K562 (cell line): ENCODE results near the gene NKG7. TPM values are rescaled to one million over a fixed set of nuclear protein-coding genes. Genes with fewer than 3 reads are reported as not detected.

Experiments used
- ATAC-seq: fragments of 200-7000 bp; cut with Tn5 transposase; 3 replicates; pipeline ENCODE4 v1.9.1; 2020; ENCODE audit warnings: moderate library complexity
- BruUV-seq: library from RNA; stranded (reverse); fragments of 400-500 nt; replicated peaks from 2 replicates; lab custom pipeline; 2021; lab: Mats Ljungman, UMichigan
- CTCF ChIA-PET: fragments of 300-600 bp; formaldehyde crosslinking; extraction: SDS; loops from one replicate; lab custom pipeline; 2021; ENCODE audit warnings: low intra/inter-chr PET ratio; lab: Yijun Ruan, JAX
- POLR2A ChIA-PET: fragments of 300-600, 350-650 bp; sonication (Branson Sonifier 250); formaldehyde crosslinking; extraction: SDS; loops from one replicate; lab custom pipeline; 2021; ENCODE audit warnings: antibody characterized with exemption, inconsistent platforms; lab: Yijun Ruan, JAX
- DNase-seq, 4 experiments: peaks; one replicate each; pipeline versions ENCODE4 v3.0.0 to v3.0.0-alpha.2; 2011 to 2018; ENCODE audit warnings: low spot score in 3 of 4, mixed read lengths in 3 of 4; ENCODE audit errors: extremely low read depth in 1 of 4
- FAIRE-seq: peaks from 2 replicates; lab custom pipeline; 2011; peaks lifted over from hg19 to GRCh38; lab: Jason Lieb, UNC
- H2AFZ ChIP-seq: 2 replicates; pipeline ENCODE4 v1.6.0; 2011; ENCODE audit warnings: low read depth, low read length, control low read depth, inconsistent platforms
- H3K27ac ChIP-seq: fragments of 200-600 bp; 3 replicates; pipeline ENCODE4 v1.8.0; 2011; ENCODE audit warnings: low read depth, mild to moderate bottlenecking, control low read depth, inconsistent platforms, low read length, moderate library complexity, mixed read lengths; ENCODE audit errors: extremely low read depth
- H3K27me3 ChIP-seq, 2 experiments: fragments of 300-600 bp in 1 of 2; 2 replicates in 1 of 2; 3 replicates in 1 of 2; pipeline versions ENCODE4 v1.6.0 to v1.8.0; 2011; ENCODE audit warnings: inconsistent platforms in 2 of 2, low read length in 2 of 2, mild to moderate bottlenecking in 1 of 2, mixed read lengths in 1 of 2, moderate library complexity in 1 of 2; ENCODE audit not compliant: control insufficient read depth in 2 of 2, insufficient read depth in 2 of 2
- H3K36me3 ChIP-seq: fragments of 300-600 bp; 3 replicates; pipeline ENCODE4 v1.8.0; 2011; ENCODE audit warnings: mild to moderate bottlenecking, low read length, inconsistent platforms; ENCODE audit not compliant: control insufficient read depth, insufficient read depth
- H3K4me1 ChIP-seq, 2 experiments: fragments of 200-600 bp in 1 of 2; replicated peaks in 1 of 2; 2 replicates in 1 of 2; 3 replicates in 1 of 2; pipeline versions ENCODE4 v1.5.1 to v1.8.0; 2011; ENCODE audit warnings: inconsistent platforms in 2 of 2, low read length in 2 of 2, mild to moderate bottlenecking in 1 of 2, mixed read lengths in 1 of 2, moderate library complexity in 1 of 2; ENCODE audit not compliant: control insufficient read depth in 2 of 2, insufficient read depth in 2 of 2
- H3K4me2 ChIP-seq: 2 replicates; pipeline ENCODE4 v1.6.1; 2011; ENCODE audit warnings: low read length, control low read depth, inconsistent platforms, mixed read lengths; ENCODE audit not compliant: insufficient read depth
- H3K4me3 ChIP-seq: fragments of 200-600 bp; sonication (generic), shearing (Covaris generic); 2 replicates; pipeline ENCODE4 v1.5.1; 2016; ENCODE audit warnings: control low read depth, inconsistent platforms
- H3K79me2 ChIP-seq: fragments of 200-600 bp; 3 replicates; pipeline ENCODE4 v1.8.0; 2011; ENCODE audit warnings: low read length, inconsistent platforms; ENCODE audit not compliant: control insufficient read depth, insufficient read depth
- H3K9ac ChIP-seq, 2 experiments: 2 replicates each; pipeline versions ENCODE4 v1.6.0 to v1.6.1; 2011; ENCODE audit warnings: low read depth in 2 of 2, low read length in 2 of 2, control low read depth in 1 of 2, inconsistent platforms in 1 of 2, mild to moderate bottlenecking in 1 of 2, mixed read lengths in 1 of 2; ENCODE audit not compliant: insufficient read depth in 1 of 2
- H3K9me1 ChIP-seq: one replicate; pipeline ENCODE4 v1.6.0; 2011; ENCODE audit warnings: inconsistent platforms, mild to moderate bottlenecking, low read length, moderate library complexity; ENCODE audit not compliant: control insufficient read depth, insufficient read depth
- H3K9me3 ChIP-seq: replicated peaks from 2 replicates; pipeline ENCODE4 v1.5.1; 2011; ENCODE audit warnings: low read depth, low read length, inconsistent platforms; ENCODE audit not compliant: control insufficient read depth, insufficient read depth
- H4K20me1 ChIP-seq: replicated peaks from 2 replicates; pipeline ENCODE4 v1.6.1; 2011; ENCODE audit warnings: low read length, inconsistent platforms, mixed read lengths; ENCODE audit not compliant: control insufficient read depth, insufficient read depth
- BHLHE40 ChIP-seq: IDR thresholded peaks from 2 replicates; pipeline ENCODE4 v1.6.1; 2011; ENCODE audit warnings: low read length, improper control_type of control experiment
- E2F3 ChIP-seq: fragments of 250-450 bp; sonication (Bioruptor Pico); IDR thresholded peaks from 2 replicates; pipeline ENCODE4 v1.4.0; 2020; ENCODE audit warnings: mild to moderate bottlenecking
- E2F6 ChIP-seq, 2 experiments: IDR thresholded peaks; 2 replicates each; pipeline ENCODE4 v1.6.1; 2011; ENCODE audit warnings: borderline replicate concordance in 1 of 2, control low read depth in 1 of 2, low read depth in 1 of 2, low read length in 1 of 2, mild to moderate bottlenecking in 1 of 2, mixed read lengths in 1 of 2, moderate library complexity in 1 of 2; ENCODE audit not compliant: insufficient read depth in 1 of 2, insufficient read length in 1 of 2, poor library complexity in 1 of 2, severe bottlenecking in 1 of 2; ENCODE audit errors: extremely low read depth in 1 of 2
- MAX ChIP-seq: sonication (generic); formaldehyde crosslinking; IDR thresholded peaks from 2 replicates; pipeline ENCODE4 v1.9.0; 2022; ENCODE audit warnings: mild to moderate bottlenecking, missing genetic modification reagents
- RAD51 ChIP-seq: fragments of 450-650 bp; IDR thresholded peaks from 2 replicates; pipeline ENCODE4 v1.7.1; 2016; ENCODE audit warnings: low read depth, mild to moderate bottlenecking, borderline replicate concordance
- SMAD2 ChIP-seq: fragments of 150-350 bp; IDR thresholded peaks from 2 replicates; pipeline ENCODE4 v1.6.1; 2014; ENCODE audit warnings: low read depth, mild to moderate bottlenecking, low read length
- TFE3 ChIP-seq: fragments of 450-650 bp; formaldehyde crosslinking; IDR thresholded peaks from 2 replicates; pipeline ENCODE4 v1.4.0; 2020; ENCODE audit warnings: mild to moderate bottlenecking, mixed read lengths
- USF1 ChIP-seq: sonication (generic); formaldehyde crosslinking; IDR thresholded peaks from 2 replicates; pipeline ENCODE4 v1.9.0; 2022; ENCODE audit warnings: mild to moderate bottlenecking, missing genetic modification reagents
- USF2 ChIP-seq: sonication (generic); formaldehyde crosslinking; IDR thresholded peaks from 2 replicates; pipeline ENCODE4 v1.5.0; 2020; ENCODE audit warnings: missing genetic modification reagents
- WGBS: fragments of 100-300 bp; shearing (Covaris generic); methylation state at CpG from one replicate; pipeline ENCODE4 v1.1.6; 2016; ENCODE audit warnings: low coverage, mixed read lengths; ENCODE audit not compliant: insufficient coverage; ENCODE audit errors: missing lambda C conversion rate; 5-methylcytosine and 5-hydroxymethylcytosine counted together
- in situ Hi-C: fragments of 300-500 bp; cut with MboI; formaldehyde crosslinking; loops from 4 replicates; pipeline ENCODE4 v1.15.0; 2018; ENCODE audit warnings: inconsistent platforms, mixed read lengths
- intact Hi-C: fragments of 100-400 bp; cut with micrococcal nuclease; formaldehyde crosslinking; loops from 2 replicates; pipeline ENCODE4 v1.14.2; 2022
- polyA plus RNA-seq, 8 experiments: library from polyadenylated mRNA; depleted of rRNA in 4 of 8; stranded (reverse) in 5 of 8; unstranded in 3 of 8; fragments of >200 nt; fragmentation: Nextera tagmentation in 2 of 8; fragmentation: Illumina TruSeq in 1 of 8; extraction: Ambion mirVana in 2 of 8; extraction: Trizol in 1 of 8; gene quantifications; 2 replicates each; pipeline versions ENCODE4 v1.2.1 to v1.2.3, GENCODE V29; 2011 to 2014; ENCODE audit warnings: inconsistent platforms in 1 of 8, missing spikeins in 1 of 8
- total RNA-seq, 7 experiments: library from RNA; depleted of rRNA in 6 of 7; stranded (reverse); fragments of >200 nt in 6 of 7; fragmentation: Illumina TruSeq in 2 of 7; extraction: Trizol in 2 of 7; gene quantifications; 2 replicates each; pipeline versions ENCODE4 v1.2.1 to v1.2.3, GENCODE V29; 2011 to 2021; ENCODE audit warnings: low replicate concordance in 1 of 7

The NKG7 gene
- total and polyA plus RNA-seq, 9 of the 15 experiments (the other 6 are each of a cell fraction or from before 2014, with no cell fraction given) = 0.30 to 0.70 (median 0.51) TPM; not detected in 2

- Histone ChIP-seq H4K20me1 (peaks cover 6% of the 10 kb centered on the region; the same call in 1 of the 2 replicates), H3K27me3 (peaks cover 29 to 64% of the 10 kb centered on the region in 2 experiments), H3K4me3 (no peak overlapping the region), H3K36me3 (no peaks in the 10 kb centered on the region), H2AFZ (no peak overlapping the region), H3K27ac (no peak overlapping the region), H3K4me1 (peaks cover 4 to 39% of the 10 kb centered on the region in 2 experiments; a peak in 3 of 5 replicates), H3K9me3 (no peaks in the 10 kb centered on the region; the same call in 1 of the 2 replicates), H3K79me2 (no peaks in the 10 kb centered on the region), H3K9me1 (no peaks in the 10 kb centered on the region), H3K9ac (no peak overlapping the region), H3K4me2 (no peak overlapping the region)
- intact Hi-C loops = no loop called here
- ChIA-PET POLR2A (interaction anchor here (0.8 kb wide), 1 partner anchor 67 kb away, joined by 3 read pairs; the partner anchor contains the start of gene C19orf84), CTCF (no interaction called here)
- DNase-seq (no peak), ATAC-seq (no peak), FAIRE-seq (no peak)
- TF ChIP-seq USF2 (peak; percentile 46; the same call in 1 of the 2 replicates), SMAD2 (no peak), TFE3 (CRISPR knock-in tag) (peak; percentile 66), E2F3 (CRISPR knock-in tag) (no peak), BHLHE40 (0 out of 2 replicates have a peak, but pooled peaks have one; percentile 18), MAX (CRISPR knock-in tag) (peak; percentile 21; the same call in 1 of the 2 replicates), E2F6 (IDR thresholded peaks at IDR 0.05; ENCODE audit: borderline replicate concordance in 1 of 2, extremely low read depth in 1 of 2, insufficient read depth in 1 of 2, insufficient read length in 1 of 2, low read depth in 1 of 2, low read length in 1 of 2, poor library complexity in 1 of 2, severe bottlenecking in 1 of 2) (peak in 1 of 2 experiments; percentile 11), RAD51 (peak; percentile 27; the same call in 1 of the 2 replicates), USF1 (CRISPR knock-in tag) (peak; percentile 66)
- BruUV-seq = no TSS peak
- in situ Hi-C loops = no loop called here
- WGBS = 3% methylated on average over 27 of the region's 29 CpGs
Observed at GRCh38 chr19:51323481-51324166, 48.8 kb downstream of the NKG7 start.
